GM21717 (cell line): Measurements from ENCODE around the gene B4GALT5.
"Not testable (repeated sequence)": the region's sequence is repeated elsewhere in the genome, so short reads cannot be mapped to it uniquely, and the experiment has no call there.

ENCODE experiments used
- ATAC-seq: cut with Tn5 transposase; IDR thresholded peaks from one replicate; pipeline ENCODE4 v1.9.1; 2021; ENCODE audit warnings: mild to moderate bottlenecking, moderate library complexity; ENCODE audit not compliant: unreplicated experiment

B4GALT5 gene

GRCh38 chr20:49737260-49737659 lies 23.6 kb upstream of the B4GALT5 start:
- no peak for ATAC-seq

GRCh38 chr20:49729780-49730179 lies 16.1 kb upstream of the B4GALT5 start:
- ATAC-seq: no peak

GRCh38 chr20:49727894-49728885 lies 14.5 kb upstream of the B4GALT5 start:
- ATAC-seq: no peak

- no peak for ATAC-seq
Observed at GRCh38 chr20:49727478-49727877, 13.8 kb upstream of the B4GALT5 start.

- ATAC-seq: no peak
Observed at GRCh38 chr20:49725694-49726093, 12.0 kb upstream of the B4GALT5 start.

GRCh38 chr20:49725224-49725606 lies 11.5 kb upstream of the B4GALT5 start:
- ATAC-seq: not testable (repeated sequence)

- no peak for ATAC-seq
Observed at GRCh38 chr20:49724408-49725223, 10.9 kb upstream of the B4GALT5 start.

- ATAC-seq: not testable (repeated sequence)
Observed at GRCh38 chr20:49723758-49724157, 10.1 kb upstream of the B4GALT5 start.

GRCh38 chr20:49721326-49721725 lies 7.6 kb upstream of the B4GALT5 start:
- ATAC-seq: not testable (repeated sequence)

- ATAC-seq: no peak
Observed at GRCh38 chr20:49715466-49715865, 1.8 kb upstream of the B4GALT5 start.

GRCh38 chr20:49712996-49713752 lies 504 bp downstream of the B4GALT5 start:
- ATAC-seq: peak; percentile 51

GRCh38 chr20:49712646-49712995 lies 1.1 kb downstream of the B4GALT5 start:
- ATAC-seq: no peak

GRCh38 chr20:49712118-49712517 lies 1.6 kb downstream of the B4GALT5 start:
- ATAC-seq: no peak

- no peak for ATAC-seq
Observed at GRCh38 chr20:49711667-49711987, 2.1 kb downstream of the B4GALT5 start.

- no peak for ATAC-seq
Observed at GRCh38 chr20:49710971-49711666, 2.6 kb downstream of the B4GALT5 start.

GRCh38 chr20:49707118-49707517 lies 6.6 kb downstream of the B4GALT5 start:
- no peak for ATAC-seq

GRCh38 chr20:49706630-49707091 lies 7.0 kb downstream of the B4GALT5 start:
- no peak for ATAC-seq

- not testable (repeated sequence) for ATAC-seq
Observed at GRCh38 chr20:49705893-49706292, 7.8 kb downstream of the B4GALT5 start.

GRCh38 chr20:49705358-49705757 lies 8.3 kb downstream of the B4GALT5 start:
- no peak for ATAC-seq

GRCh38 chr20:49704932-49705336 lies 8.7 kb downstream of the B4GALT5 start:
- ATAC-seq: no peak
